ENCODE measurements around the gene TECPR2. TPM values are rescaled to one million over a fixed set of nuclear protein-coding genes. Genes with fewer than 3 reads are reported as not detected.

The TECPR2 gene
- total RNA-seq, 2 experiments from 2014 or later = 6.2 to 7.0 TPM

Small RNA genes within 50 kb of the gene (microRNA-seq; reads per million reads assigned to microRNA genes)
- gene MIR4309 (ENCODE audit: borderline microRNAs expressed, borderline number of aligned reads, borderline replicate concordance) = not detected

Other genes starting within 250 kb of the TECPR2 start
- 10 to 100 TPM; 22.2 to 25.3 TPM for gene WDR20, start 223.0 kb upstream of the TECPR2 start, total RNA-seq
- 1 to 10 TPM; 2.7 TPM for gene MOK, start 57.8 kb upstream of the TECPR2 start, total RNA-seq
- 10 to 100 TPM; 15.2 to 16.3 TPM for gene ZNF839, start 43.2 kb upstream of the TECPR2 start, total RNA-seq
- gene CINP, start 51 bp upstream of the TECPR2 start, total RNA-seq = 10 to 100 TPM; 50.5 to 51.2 TPM
- 10 to 100 TPM; 15.2 to 17.5 TPM for gene ANKRD9, start 146.8 kb downstream of the TECPR2 start, total RNA-seq
- 10 to 100 TPM; 14.1 to 14.3 TPM for gene RCOR1, start 229.7 kb downstream of the TECPR2 start, total RNA-seq